K562 (cell line): ENCODE data around the gene SLC44A1. TPM values are rescaled to one million over a fixed set of nuclear protein-coding genes. Genes with fewer than 3 reads are reported as not detected.

Experiments
- ATAC-seq: fragments of 200-7000 bp; cut with Tn5 transposase; 3 replicates; pipeline ENCODE4 v1.9.1; 2020; ENCODE audit warnings: moderate library complexity
- BruUV-seq: library from RNA; stranded (reverse); fragments of 400-500 nt; replicated peaks from 2 replicates; lab custom pipeline; 2021; lab: Mats Ljungman, UMichigan
- CTCF ChIA-PET: fragments of 300-600 bp; formaldehyde crosslinking; extraction: SDS; loops from one replicate; lab custom pipeline; 2021; ENCODE audit warnings: low intra/inter-chr PET ratio; lab: Yijun Ruan, JAX
- POLR2A ChIA-PET: fragments of 300-600, 350-650 bp; sonication (Branson Sonifier 250); formaldehyde crosslinking; extraction: SDS; loops from one replicate; lab custom pipeline; 2021; ENCODE audit warnings: antibody characterized with exemption, inconsistent platforms; lab: Yijun Ruan, JAX
- DNase-seq, 4 experiments: peaks; one replicate each; pipeline versions ENCODE4 v3.0.0 to v3.0.0-alpha.2; 2011 to 2018; ENCODE audit warnings: low spot score in 3 of 4, mixed read lengths in 3 of 4; ENCODE audit errors: extremely low read depth in 1 of 4
- FAIRE-seq: peaks from 2 replicates; lab custom pipeline; 2011; peaks lifted over from hg19 to GRCh38; lab: Jason Lieb, UNC
- H2AFZ ChIP-seq: 2 replicates; pipeline ENCODE4 v1.6.0; 2011; ENCODE audit warnings: low read depth, low read length, control low read depth, inconsistent platforms
- H3K27ac ChIP-seq: fragments of 200-600 bp; 3 replicates; pipeline ENCODE4 v1.8.0; 2011; ENCODE audit warnings: low read depth, mild to moderate bottlenecking, control low read depth, inconsistent platforms, low read length, moderate library complexity, mixed read lengths; ENCODE audit errors: extremely low read depth
- H3K27me3 ChIP-seq, 2 experiments: fragments of 300-600 bp in 1 of 2; 2 replicates in 1 of 2; 3 replicates in 1 of 2; pipeline versions ENCODE4 v1.6.0 to v1.8.0; 2011; ENCODE audit warnings: inconsistent platforms in 2 of 2, low read length in 2 of 2, mild to moderate bottlenecking in 1 of 2, mixed read lengths in 1 of 2, moderate library complexity in 1 of 2; ENCODE audit not compliant: control insufficient read depth in 2 of 2, insufficient read depth in 2 of 2
- H3K36me3 ChIP-seq: fragments of 300-600 bp; 3 replicates; pipeline ENCODE4 v1.8.0; 2011; ENCODE audit warnings: mild to moderate bottlenecking, low read length, inconsistent platforms; ENCODE audit not compliant: control insufficient read depth, insufficient read depth
- H3K4me1 ChIP-seq, 2 experiments: fragments of 200-600 bp in 1 of 2; replicated peaks in 1 of 2; 2 replicates in 1 of 2; 3 replicates in 1 of 2; pipeline versions ENCODE4 v1.5.1 to v1.8.0; 2011; ENCODE audit warnings: inconsistent platforms in 2 of 2, low read length in 2 of 2, mild to moderate bottlenecking in 1 of 2, mixed read lengths in 1 of 2, moderate library complexity in 1 of 2; ENCODE audit not compliant: control insufficient read depth in 2 of 2, insufficient read depth in 2 of 2
- H3K4me2 ChIP-seq: 2 replicates; pipeline ENCODE4 v1.6.1; 2011; ENCODE audit warnings: low read length, control low read depth, inconsistent platforms, mixed read lengths; ENCODE audit not compliant: insufficient read depth
- H3K4me3 ChIP-seq: fragments of 200-600 bp; sonication (generic), shearing (Covaris generic); 2 replicates; pipeline ENCODE4 v1.5.1; 2016; ENCODE audit warnings: control low read depth, inconsistent platforms
- H3K79me2 ChIP-seq: fragments of 200-600 bp; 3 replicates; pipeline ENCODE4 v1.8.0; 2011; ENCODE audit warnings: low read length, inconsistent platforms; ENCODE audit not compliant: control insufficient read depth, insufficient read depth
- H3K9ac ChIP-seq, 2 experiments: 2 replicates each; pipeline versions ENCODE4 v1.6.0 to v1.6.1; 2011; ENCODE audit warnings: low read depth in 2 of 2, low read length in 2 of 2, control low read depth in 1 of 2, inconsistent platforms in 1 of 2, mild to moderate bottlenecking in 1 of 2, mixed read lengths in 1 of 2; ENCODE audit not compliant: insufficient read depth in 1 of 2
- H3K9me1 ChIP-seq: one replicate; pipeline ENCODE4 v1.6.0; 2011; ENCODE audit warnings: inconsistent platforms, mild to moderate bottlenecking, low read length, moderate library complexity; ENCODE audit not compliant: control insufficient read depth, insufficient read depth
- H3K9me3 ChIP-seq: replicated peaks from 2 replicates; pipeline ENCODE4 v1.5.1; 2011; ENCODE audit warnings: low read depth, low read length, inconsistent platforms; ENCODE audit not compliant: control insufficient read depth, insufficient read depth
- H4K20me1 ChIP-seq: replicated peaks from 2 replicates; pipeline ENCODE4 v1.6.1; 2011; ENCODE audit warnings: low read length, inconsistent platforms, mixed read lengths; ENCODE audit not compliant: control insufficient read depth, insufficient read depth
- DNMT1 ChIP-seq: fragments of 450-650 bp; IDR thresholded peaks from 2 replicates; pipeline ENCODE4 v1.6.1; 2016; ENCODE audit warnings: antibody characterized with exemption, mild to moderate bottlenecking
- FOSL1 ChIP-seq: fragments of 200-800 bp; sonication (Bioruptor generic); conservative IDR thresholded peaks from 2 replicates; pipeline ENCODE4 v1.6.1; 2016; ENCODE audit warnings: missing genetic modification characterization, missing compliant biosample characterization
- RBM25 ChIP-seq: fragments of 200-400 bp; formaldehyde crosslinking; IDR thresholded peaks from 2 replicates; pipeline ENCODE4 v1.6.1; 2018; ENCODE audit warnings: low read length, low read depth, moderate library complexity; ENCODE audit not compliant: severe bottlenecking
- ZNF77 ChIP-seq: fragments of 250-450 bp; sonication (Bioruptor Pico); IDR thresholded peaks from 2 replicates; pipeline ENCODE4 v1.5.0; 2020
- WGBS: fragments of 100-300 bp; shearing (Covaris generic); methylation state at CpG from one replicate; pipeline ENCODE4 v1.1.6; 2016; ENCODE audit warnings: low coverage, mixed read lengths; ENCODE audit not compliant: insufficient coverage; ENCODE audit errors: missing lambda C conversion rate; 5-methylcytosine and 5-hydroxymethylcytosine counted together
- in situ Hi-C: fragments of 300-500 bp; cut with MboI; formaldehyde crosslinking; loops from 4 replicates; pipeline ENCODE4 v1.15.0; 2018; ENCODE audit warnings: inconsistent platforms, mixed read lengths
- intact Hi-C: fragments of 100-400 bp; cut with micrococcal nuclease; formaldehyde crosslinking; loops from 2 replicates; pipeline ENCODE4 v1.14.2; 2022
- polyA plus RNA-seq, 8 experiments: library from polyadenylated mRNA; depleted of rRNA in 4 of 8; stranded (reverse) in 5 of 8; unstranded in 3 of 8; fragments of >200 nt; fragmentation: Nextera tagmentation in 2 of 8; fragmentation: Illumina TruSeq in 1 of 8; extraction: Ambion mirVana in 2 of 8; extraction: Trizol in 1 of 8; gene quantifications; 2 replicates each; pipeline versions ENCODE4 v1.2.1 to v1.2.3, GENCODE V29; 2011 to 2014; ENCODE audit warnings: inconsistent platforms in 1 of 8, missing spikeins in 1 of 8
- total RNA-seq, 7 experiments: library from RNA; depleted of rRNA in 6 of 7; stranded (reverse); fragments of >200 nt in 6 of 7; fragmentation: Illumina TruSeq in 2 of 7; extraction: Trizol in 2 of 7; gene quantifications; 2 replicates each; pipeline versions ENCODE4 v1.2.1 to v1.2.3, GENCODE V29; 2011 to 2021; ENCODE audit warnings: low replicate concordance in 1 of 7
- TF ChIP-seq, protein P1 (sequence below): fragments of 250-450 bp; sonication (Bioruptor Pico); IDR thresholded peaks from 2 replicates; pipeline ENCODE4 v1.9.0; 2021; ENCODE audit warnings: mild to moderate bottlenecking, inconsistent platforms

The SLC44A1 gene
- total and polyA plus RNA-seq, 9 of the 15 experiments (the other 6 are each of a cell fraction or from before 2014, with no cell fraction given) = 0.11 to 0.59 (median 0.30) TPM

DNA sequence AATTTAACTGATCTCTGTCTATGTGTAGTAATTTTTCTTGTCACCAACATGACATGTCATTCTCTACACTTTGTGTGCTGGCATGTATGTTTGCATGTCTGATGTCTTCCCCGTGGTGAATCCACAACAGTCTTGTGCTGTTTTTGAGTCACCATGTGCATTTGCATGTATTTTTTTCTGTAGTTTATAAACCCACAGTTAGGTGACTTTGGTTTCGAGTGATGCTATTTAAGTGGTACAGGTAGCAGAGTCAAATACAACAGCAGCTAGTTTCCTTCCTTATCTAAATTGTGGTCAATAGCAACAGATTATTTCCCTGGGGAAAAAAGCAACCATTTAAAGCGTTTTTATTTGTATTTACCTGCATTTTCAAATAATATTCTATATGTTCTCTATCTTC is 113.5 kb downstream of the SLC44A1 start:
- ATAC-seq (no peak), DNase-seq (no peak), FAIRE-seq (no peak)
- Histone ChIP-seq H3K4me1 (no peaks in the 10 kb centered on the region), H3K27me3 (no peaks in the 10 kb centered on the region), H3K9me1 (no peaks in the 10 kb centered on the region), H3K36me3 (no peaks in the 10 kb centered on the region), H3K79me2 (no peaks in the 10 kb centered on the region), H4K20me1 (no peaks in the 10 kb centered on the region), H3K4me2 (no peak overlapping the region), H3K4me3 (no peak overlapping the region), H3K9ac (no peak overlapping the region), H2AFZ (no peak overlapping the region), H3K9me3 (no peaks in the 10 kb centered on the region), H3K27ac (no peak overlapping the region)
- 0% methylated on average over 3 of the region's 3 CpGs for WGBS
- ChIA-PET CTCF (no interaction called here), POLR2A (interaction anchor here (0.7 kb wide), 1 partner anchor 13 kb away, joined by 3 read pairs; no protein-coding TSS in a partner anchor)
- intact Hi-C loops (no loop called here), in situ Hi-C loops (no loop called here)
- no TSS peak for BruUV-seq
- TF ChIP-seq DNMT1 = no peak
- TF ChIP-seq, protein P1, sequence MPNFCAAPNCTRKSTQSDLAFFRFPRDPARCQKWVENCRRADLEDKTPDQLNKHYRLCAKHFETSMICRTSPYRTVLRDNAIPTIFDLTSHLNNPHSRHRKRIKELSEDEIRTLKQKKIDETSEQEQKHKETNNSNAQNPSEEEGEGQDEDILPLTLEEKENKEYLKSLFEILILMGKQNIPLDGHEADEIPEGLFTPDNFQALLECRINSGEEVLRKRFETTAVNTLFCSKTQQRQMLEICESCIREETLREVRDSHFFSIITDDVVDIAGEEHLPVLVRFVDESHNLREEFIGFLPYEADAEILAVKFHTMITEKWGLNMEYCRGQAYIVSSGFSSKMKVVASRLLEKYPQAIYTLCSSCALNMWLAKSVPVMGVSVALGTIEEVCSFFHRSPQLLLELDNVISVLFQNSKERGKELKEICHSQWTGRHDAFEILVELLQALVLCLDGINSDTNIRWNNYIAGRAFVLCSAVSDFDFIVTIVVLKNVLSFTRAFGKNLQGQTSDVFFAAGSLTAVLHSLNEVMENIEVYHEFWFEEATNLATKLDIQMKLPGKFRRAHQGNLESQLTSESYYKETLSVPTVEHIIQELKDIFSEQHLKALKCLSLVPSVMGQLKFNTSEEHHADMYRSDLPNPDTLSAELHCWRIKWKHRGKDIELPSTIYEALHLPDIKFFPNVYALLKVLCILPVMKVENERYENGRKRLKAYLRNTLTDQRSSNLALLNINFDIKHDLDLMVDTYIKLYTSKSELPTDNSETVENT (CRISPR knock-in tag) = no peak
- no peak for TF ChIP-seq RBM25

DNA sequence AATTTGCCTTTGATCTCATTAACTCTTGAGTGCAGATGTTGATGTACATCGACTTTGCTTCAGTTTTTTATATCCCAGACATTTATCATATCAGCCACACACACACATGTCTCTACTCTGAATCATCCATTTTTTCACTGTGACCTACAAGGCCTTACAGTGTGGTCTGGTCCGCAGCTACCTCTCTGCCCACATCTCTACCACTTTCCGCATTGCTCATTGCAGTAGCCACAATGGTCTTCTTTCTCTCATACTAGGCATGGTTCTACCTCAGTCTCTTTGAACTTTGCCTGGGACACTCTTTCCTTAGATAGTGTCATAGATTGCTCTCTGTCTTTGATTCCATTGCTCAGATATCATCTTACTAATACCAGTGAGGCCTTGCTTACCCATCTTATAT is 115.4 kb downstream of the SLC44A1 start:
- ChIA-PET POLR2A (interaction anchor here (0.5 to 1.1 kb wide), 2 partner anchors 10 to 36 kb away, joined by 3 read pairs; no protein-coding TSS in a partner anchor), CTCF (no interaction called here)
- no peak for FAIRE-seq
- no peak for TF ChIP-seq ZNF77 (CRISPR knock-in tag)
- peak; percentile 54 for TF ChIP-seq FOSL1 (tag)
- H3K4me1 ChIP-seq = no peaks in the 10 kb centered on the region
- H3K9me3 ChIP-seq = no peaks in the 10 kb centered on the region
- H2AFZ ChIP-seq = no peak overlapping the region
- intact Hi-C loops (no loop called here), in situ Hi-C loops (no loop called here)
- H3K27ac ChIP-seq = no peak overlapping the region
- H3K79me2 ChIP-seq = no peaks in the 10 kb centered on the region
- no peaks in the 10 kb centered on the region for H3K9me1 ChIP-seq
- H4K20me1 ChIP-seq = no peaks in the 10 kb centered on the region
- no peak for DNase-seq
- no peaks in the 10 kb centered on the region for H3K36me3 ChIP-seq
- WGBS = 0% methylated on average over 3 of the region's 3 CpGs
- H3K9ac ChIP-seq = no peak overlapping the region
- no peak overlapping the region for H3K4me3 ChIP-seq
- ATAC-seq = no peak
- BruUV-seq = no TSS peak
- H3K4me2 ChIP-seq = no peak overlapping the region
- no peaks in the 10 kb centered on the region for H3K27me3 ChIP-seq
